PC-9 (cell line): Measurements from ENCODE around the gene PHACTR1.

Experiments used
- EZH2 ChIP-seq: fragments of 200-600 bp; sonication (generic); IDR thresholded peaks from 2 replicates; pipeline ENCODE4 v1.8.0; 2017; ENCODE audit warnings: antibody characterized with exemption, low read depth
- TF ChIP-seq, protein P1 (sequence below): fragments of 200-600 bp; sonication (generic); conservative IDR thresholded peaks from 2 replicates; pipeline ENCODE4 v1.6.1; 2017; ENCODE audit warnings: mixed run types, antibody characterized with exemption, mild to moderate bottlenecking, moderate library complexity

GRCh38 chr6:13184547-13184946 lies 468.0 kb downstream of the PHACTR1 start:
- TF ChIP-seq, protein P1, sequence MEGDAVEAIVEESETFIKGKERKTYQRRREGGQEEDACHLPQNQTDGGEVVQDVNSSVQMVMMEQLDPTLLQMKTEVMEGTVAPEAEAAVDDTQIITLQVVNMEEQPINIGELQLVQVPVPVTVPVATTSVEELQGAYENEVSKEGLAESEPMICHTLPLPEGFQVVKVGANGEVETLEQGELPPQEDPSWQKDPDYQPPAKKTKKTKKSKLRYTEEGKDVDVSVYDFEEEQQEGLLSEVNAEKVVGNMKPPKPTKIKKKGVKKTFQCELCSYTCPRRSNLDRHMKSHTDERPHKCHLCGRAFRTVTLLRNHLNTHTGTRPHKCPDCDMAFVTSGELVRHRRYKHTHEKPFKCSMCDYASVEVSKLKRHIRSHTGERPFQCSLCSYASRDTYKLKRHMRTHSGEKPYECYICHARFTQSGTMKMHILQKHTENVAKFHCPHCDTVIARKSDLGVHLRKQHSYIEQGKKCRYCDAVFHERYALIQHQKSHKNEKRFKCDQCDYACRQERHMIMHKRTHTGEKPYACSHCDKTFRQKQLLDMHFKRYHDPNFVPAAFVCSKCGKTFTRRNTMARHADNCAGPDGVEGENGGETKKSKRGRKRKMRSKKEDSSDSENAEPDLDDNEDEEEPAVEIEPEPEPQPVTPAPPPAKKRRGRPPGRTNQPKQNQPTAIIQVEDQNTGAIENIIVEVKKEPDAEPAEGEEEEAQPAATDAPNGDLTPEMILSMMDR, result no peak
- no peak for TF ChIP-seq EZH2
